DND-41 (cell line): ENCODE data around the gene POLN.

Source experiments
- CTCF ChIP-seq: IDR thresholded peaks from 2 replicates; pipeline ENCODE4 v1.5.1; 2012; ENCODE audit warnings: borderline replicate concordance, low read length, moderate library complexity, mild to moderate bottlenecking; ENCODE audit not compliant: poor library complexity, severe bottlenecking; ENCODE audit errors: extremely low read depth
- EZH2 ChIP-seq: IDR thresholded peaks from 3 replicates; pipeline ENCODE4 v1.6.1; 2012; ENCODE audit warnings: borderline replicate concordance, low read depth, mild to moderate bottlenecking, moderate library complexity, low read length, inconsistent platforms; ENCODE audit not compliant: severe bottlenecking

GRCh38 chr4:2261110-2261852 is 19.4 kb upstream of the POLN start:
- no peak for TF ChIP-seq CTCF
- no peak for TF ChIP-seq EZH2
